HepG2 (cell line): ENCODE data around the gene UBQLN4. TPM values are rescaled to one million over a fixed set of nuclear protein-coding genes. Genes with fewer than 3 reads are reported as not detected.

Source experiments
- ATAC-seq: fragments of 200-7000 bp; cut with Tn5 transposase; 3 replicates; pipeline ENCODE4 v1.9.1; 2020; ENCODE audit warnings: mild to moderate bottlenecking, moderate library complexity
- BruUV-seq: library from RNA; stranded (reverse); fragments of 400-500 nt; replicated peaks from 2 replicates; lab custom pipeline; 2021; lab: Mats Ljungman, UMichigan
- CTCF ChIA-PET: fragments of 300-600 bp; formaldehyde crosslinking; extraction: SDS; loops from one replicate; lab custom pipeline; 2021; ENCODE audit warnings: low total read pairs, inconsistent platforms, low intra/inter-chr PET ratio; lab: Yijun Ruan, JAX
- POLR2A ChIA-PET: fragments of 350-600 bp; sonication (Branson Sonifier 250); formaldehyde crosslinking; loops from one replicate; lab custom pipeline; 2020; ENCODE audit warnings: antibody characterized with exemption, inconsistent platforms; lab: Yijun Ruan, JAX
- DNase-seq: peaks from one replicate; pipeline ENCODE4 v3.0.0-alpha.2; 2015; ENCODE audit warnings: low spot score
- FAIRE-seq: peaks from 3 replicates; lab custom pipeline; 2011; peaks lifted over from hg19 to GRCh38; lab: Jason Lieb, UNC
- H2AFZ ChIP-seq: one replicate; pipeline ENCODE4 v1.6.1; 2011; ENCODE audit warnings: low read length, inconsistent platforms
- H3K27ac ChIP-seq: fragments of 300-600 bp; 3 replicates; pipeline ENCODE4 v1.8.0; 2011; ENCODE audit warnings: mixed run types, mild to moderate bottlenecking, mixed read lengths, low read length, inconsistent platforms; ENCODE audit not compliant: insufficient read depth; ENCODE audit errors: extremely low read length
- H3K27me3 ChIP-seq, 2 experiments: fragments of 200-600 bp in 1 of 2; 2 replicates in 1 of 2; 3 replicates in 1 of 2; pipeline versions ENCODE4 v1.6.0 to v1.8.0; 2011; ENCODE audit warnings: low read length in 2 of 2, mild to moderate bottlenecking in 2 of 2, moderate library complexity in 2 of 2, inconsistent platforms in 1 of 2; ENCODE audit not compliant: insufficient read depth in 2 of 2, control insufficient read depth in 1 of 2
- H3K36me3 ChIP-seq, 2 experiments: fragments of 200-600 bp in 1 of 2; replicated peaks in 1 of 2; 2 replicates in 1 of 2; 3 replicates in 1 of 2; pipeline versions ENCODE4 v1.5.1 to v1.8.0; 2011; ENCODE audit warnings: low read length in 2 of 2, inconsistent platforms in 1 of 2; ENCODE audit not compliant: insufficient read depth in 2 of 2, control insufficient read depth in 1 of 2
- H3K4me1 ChIP-seq: 2 replicates; pipeline ENCODE4 v1.5.1; 2012; ENCODE audit warnings: low read length, inconsistent platforms; ENCODE audit not compliant: insufficient read depth
- H3K4me2 ChIP-seq: 2 replicates; pipeline ENCODE4 v1.6.0; 2011; ENCODE audit warnings: low read depth, low read length, inconsistent platforms
- H3K4me3 ChIP-seq, 3 experiments: fragments of 200-600 bp in 1 of 3; sonication (generic), shearing (Covaris generic) in 1 of 3; replicated peaks in 1 of 3; 2 replicates each; pipeline ENCODE4 v1.5.1; 2011 to 2016; ENCODE audit warnings: low read length in 3 of 3, inconsistent platforms in 2 of 3, low read depth in 2 of 3, mild to moderate bottlenecking in 2 of 3, control low read depth in 1 of 3, mixed read lengths in 1 of 3; ENCODE audit not compliant: insufficient read depth in 1 of 3
- H3K79me2 ChIP-seq: one replicate; pipeline ENCODE4 v1.6.1; 2011; ENCODE audit warnings: low read length, inconsistent platforms; ENCODE audit not compliant: insufficient read depth
- H3K9ac ChIP-seq: 2 replicates; pipeline ENCODE4 v1.6.0; 2011; ENCODE audit warnings: mild to moderate bottlenecking, low read depth, low read length, inconsistent platforms; ENCODE audit not compliant: insufficient read depth
- H3K9me3 ChIP-seq: 2 replicates; pipeline ENCODE4 v1.5.1; 2012; ENCODE audit warnings: mild to moderate bottlenecking, low read length
- H4K20me1 ChIP-seq: 2 replicates; pipeline ENCODE4 v1.6.0; 2011; ENCODE audit warnings: inconsistent platforms, mild to moderate bottlenecking, low read length, moderate library complexity; ENCODE audit not compliant: insufficient read depth
- DMAP1 ChIP-seq: IDR thresholded peaks from 2 replicates; pipeline ENCODE4 v1.6.1; 2016
- NPAS2 ChIP-seq: sonication (generic); formaldehyde crosslinking; IDR thresholded peaks from 2 replicates; pipeline ENCODE4 v1.8.0; 2022; ENCODE audit warnings: mild to moderate bottlenecking, missing genetic modification reagents, borderline replicate concordance
- PHF21A ChIP-seq: sonication (generic); formaldehyde crosslinking; IDR thresholded peaks from 2 replicates; pipeline ENCODE4 v1.5.0; 2020; ENCODE audit warnings: mild to moderate bottlenecking, missing genetic modification reagents
- ZC3H13 ChIP-seq: sonication (generic); formaldehyde crosslinking; IDR thresholded peaks from 2 replicates; pipeline ENCODE4 v1.8.1; 2023; ENCODE audit warnings: mild to moderate bottlenecking, missing genetic modification reagents, moderate library complexity
- ZKSCAN5 ChIP-seq: sonication (generic); formaldehyde crosslinking; IDR thresholded peaks from 2 replicates; pipeline ENCODE4 v1.5.1; 2020; ENCODE audit warnings: mild to moderate bottlenecking, missing genetic modification reagents
- ZNF10 ChIP-seq: sonication (generic); formaldehyde crosslinking; IDR thresholded peaks from 2 replicates; pipeline ENCODE4 v1.4.0; 2020; ENCODE audit warnings: mild to moderate bottlenecking, low read depth, missing genetic modification reagents, borderline replicate concordance
- WGBS: methylation state at CpG from one replicate; pipeline ENCODE4 v1.1.6; 2017; ENCODE audit warnings: low lambda C conversion rate; 5-methylcytosine and 5-hydroxymethylcytosine counted together
- in situ Hi-C: cut with HindIII; loops from 2 replicates; pipeline ENCODE4 v1.10.0; 2017; ENCODE audit warnings: low pct_unique_long_range_greater_than_20kb; ENCODE audit not compliant: extremely low pct_ligation_motif_present
- intact Hi-C: fragments of 100-400 bp; cut with micrococcal nuclease; formaldehyde crosslinking; loops from one replicate; pipeline ENCODE4 v1.10.0; 2022; ENCODE audit not compliant: unreplicated experiment
- polyA plus RNA-seq, 8 experiments: library from polyadenylated mRNA; depleted of rRNA in 3 of 8; stranded (reverse) in 7 of 8; unstranded in 1 of 8; fragments of >200 nt; fragmentation: Illumina TruSeq in 4 of 8; extraction: Trizol in 4 of 8; gene quantifications; 2 replicates each; pipeline versions ENCODE4 v1.2.1 to v1.2.3, GENCODE V29; 2011 to 2016; ENCODE audit warnings: low read depth in 4 of 8, missing spikeins in 1 of 8, mixed read lengths in 1 of 8; ENCODE audit not compliant: insufficient read depth in 1 of 8
- total RNA-seq, 5 experiments: library from RNA; depleted of rRNA; stranded (reverse); fragments of >200 nt; fragmentation: Illumina TruSeq; extraction: Trizol; gene quantifications; 2 replicates each; pipeline ENCODE4 v1.2.3, GENCODE V29; 2016; ENCODE audit warnings: low read depth in 1 of 5
- TF ChIP-seq, protein P1 (sequence below): sonication (generic); formaldehyde crosslinking; IDR thresholded peaks from 2 replicates; pipeline ENCODE4 v1.5.0; 2020; ENCODE audit warnings: missing genetic modification reagents, mild to moderate bottlenecking, borderline replicate concordance

UBQLN4 gene
- total and polyA plus RNA-seq, 2 of the 13 experiments (the other 11 are each of a cell fraction or from before 2014, with no cell fraction given), result 31.5 to 39.8 TPM

DNA sequence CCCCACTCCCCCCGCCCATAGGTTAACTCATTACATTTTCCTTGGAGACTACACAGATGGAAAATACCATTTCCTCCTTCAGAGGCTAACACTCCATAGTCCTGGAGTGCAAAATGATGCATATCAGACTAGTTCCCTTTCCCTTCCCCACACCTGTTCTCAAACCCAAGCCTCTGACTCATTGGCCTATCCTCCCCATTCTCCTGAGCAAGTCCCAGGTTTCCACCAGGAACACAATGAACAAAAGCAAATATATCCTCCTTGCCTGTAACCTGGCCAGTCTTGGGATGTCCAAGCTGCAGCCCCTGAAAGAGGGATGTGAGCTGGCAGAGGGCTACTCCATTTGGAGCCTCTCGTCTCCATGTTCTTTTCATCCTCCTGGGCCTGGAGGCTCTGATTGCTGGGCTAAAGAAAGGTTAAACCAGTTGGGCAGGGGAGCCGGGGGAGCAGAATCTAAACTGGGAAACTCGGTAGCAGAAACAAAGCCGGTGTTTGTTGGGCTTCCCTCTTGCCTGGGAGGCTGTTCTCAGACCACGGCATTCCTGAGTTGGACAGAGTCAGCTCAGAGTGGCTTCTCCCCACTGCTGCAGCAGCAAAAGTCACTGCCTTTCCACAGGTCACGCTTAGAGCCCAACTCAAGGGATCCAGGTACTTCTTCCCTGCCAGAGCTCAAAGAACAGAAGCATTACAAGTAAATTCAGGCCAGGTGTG, 46.8 kb downstream of the UBQLN4 start:
- Histone ChIP-seq H3K4me3 (no peak overlapping the region), H3K9ac (no peak overlapping the region), H3K27me3 (no peaks in the 10 kb centered on the region), H3K9me3 (no peaks in the 10 kb centered on the region), H4K20me1 (no peaks in the 10 kb centered on the region), H3K36me3 (peaks cover 11 to 21% of the 10 kb centered on the region in 2 experiments), H3K4me2 (0 out of 2 replicates have a peak overlapping the region, but pooled peaks have one; percentile 15), H3K4me1 (peaks cover 59% of the 10 kb centered on the region), H2AFZ (no peak overlapping the region), H3K27ac (peak overlapping the region; percentile 33), H3K79me2 (no peaks in the 10 kb centered on the region)
- FAIRE-seq (no peak), ATAC-seq (peak; percentile 12; the same call in 2 of the 3 replicates), DNase-seq (no peak)
- CTCF ChIA-PET, result no interaction called here
- in situ Hi-C loops, result no loop called here
- intact Hi-C loops, result loop anchor here (10.0 kb wide), 1 partner anchor 58 kb away; the partner anchor contains the start of gene RAB25
- 50% methylated on average over 6 of the region's 7 CpGs for WGBS
- POLR2A ChIA-PET, result no interaction called here
- no TSS peak for BruUV-seq
- TF ChIP-seq ZKSCAN5 (CRISPR knock-in tag) (no peak), DMAP1 (CRISPR knock-in tag) (no peak), PHF21A (CRISPR knock-in tag) (no peak), ZC3H13 (no peak), ZNF10 (no peak), NPAS2 (CRISPR knock-in tag) (no peak)
- TF ChIP-seq, protein P1, sequence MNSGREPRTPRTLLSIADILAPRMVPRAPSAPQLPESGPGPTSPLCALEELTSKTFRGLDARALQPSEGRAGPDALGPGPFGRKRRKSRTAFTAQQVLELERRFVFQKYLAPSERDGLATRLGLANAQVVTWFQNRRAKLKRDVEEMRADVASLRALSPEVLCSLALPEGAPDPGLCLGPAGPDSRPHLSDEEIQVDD (CRISPR knock-in tag), result no peak
